GM06990 (cell line): ENCODE measurements around the gene ADAMTSL2.

Source experiments
- DNase-seq: peaks from one replicate; pipeline ENCODE4 v3.0.0-alpha.2; 2011; ENCODE audit not compliant: insufficient read length; ENCODE audit errors: extremely low read depth
- H3K27me3 ChIP-seq: replicated peaks from 2 replicates; pipeline ENCODE4 v1.6.0; 2011; ENCODE audit warnings: low read length; ENCODE audit not compliant: control insufficient read depth, insufficient read depth
- H3K36me3 ChIP-seq: 2 replicates; pipeline ENCODE4 v1.5.1; 2011; ENCODE audit warnings: low read length; ENCODE audit not compliant: control insufficient read depth, insufficient read depth
- H3K4me3 ChIP-seq: replicated peaks from 2 replicates; pipeline ENCODE4 v1.5.1; 2011; ENCODE audit warnings: low read depth, mild to moderate bottlenecking, control low read depth, low read length
- CTCF ChIP-seq: IDR thresholded peaks from 2 replicates; pipeline ENCODE4 v1.5.1; 2011; ENCODE audit warnings: low read length, control low read depth, mild to moderate bottlenecking, inconsistent platforms; ENCODE audit not compliant: insufficient read depth, poor library complexity, severe bottlenecking

Gene ADAMTSL2

DNA sequence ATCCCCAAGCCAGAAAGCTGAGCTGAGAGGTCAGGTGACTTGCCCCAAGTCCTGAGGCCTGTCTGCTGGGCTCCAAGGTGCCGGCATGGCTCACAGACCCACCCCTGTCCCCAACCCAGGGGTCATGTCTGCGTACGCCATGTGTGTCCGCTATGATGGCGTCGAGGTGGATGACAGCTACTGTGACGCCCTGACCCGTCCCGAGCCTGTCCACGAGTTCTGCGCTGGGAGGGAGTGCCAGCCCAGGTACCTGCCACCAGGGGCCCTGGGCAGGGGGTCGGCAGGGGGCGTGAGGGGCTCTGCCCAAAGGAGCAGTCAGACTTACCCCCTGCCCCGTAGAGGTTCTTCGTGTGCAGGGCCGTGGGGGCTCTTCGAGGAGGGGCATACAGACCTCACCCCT lies 32.3 kb downstream of the ADAMTSL2 start:
- no peak for TF ChIP-seq CTCF
- no peaks in the 10 kb centered on the region; the same call in 1 of the 2 replicates for H3K27me3 ChIP-seq
- no peak overlapping the region for H3K4me3 ChIP-seq
- no peaks in the 10 kb centered on the region for H3K36me3 ChIP-seq
- DNase-seq: no peak

GRCh38 chr9:133568186-133568585 lies 33.7 kb downstream of the ADAMTSL2 start:
- Histone ChIP-seq H3K4me3 (no peak overlapping the region), H3K27me3 (no peaks in the 10 kb centered on the region; the same call in 1 of the 2 replicates), H3K36me3 (no peaks in the 10 kb centered on the region)
- DNase-seq: no peak
- TF ChIP-seq CTCF: no peak

DNA sequence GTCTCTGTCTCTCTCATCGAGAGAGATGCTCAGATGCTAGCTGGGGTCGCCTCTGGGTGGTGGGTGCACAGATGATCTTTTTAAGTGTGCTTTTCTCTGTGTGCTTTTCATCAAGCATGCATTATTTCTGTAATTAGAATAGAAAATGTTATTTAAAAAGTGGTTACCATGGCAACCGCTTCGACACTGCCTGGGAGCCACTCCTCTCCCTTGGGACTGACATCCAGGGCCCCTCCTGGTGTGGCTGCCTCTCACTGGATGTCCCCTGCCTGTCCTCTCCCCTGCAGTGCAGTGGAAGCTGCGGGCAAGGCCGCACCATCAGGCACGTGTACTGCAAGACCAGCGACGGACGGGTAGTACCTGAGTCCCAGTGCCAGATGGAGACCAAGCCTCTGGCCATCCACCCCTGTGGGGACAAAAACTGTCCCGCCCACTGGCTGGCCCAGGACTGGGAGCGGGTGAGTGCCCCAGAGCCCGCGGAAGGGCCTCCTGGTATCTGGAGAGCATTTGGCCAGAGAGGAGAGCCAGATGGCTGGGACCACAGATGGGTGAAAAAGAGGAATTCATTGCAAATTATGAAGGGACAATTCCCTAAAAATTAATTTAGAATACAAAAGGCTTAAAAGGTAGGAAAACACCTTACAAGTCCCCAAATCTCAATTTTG lies 34.7 kb downstream of the ADAMTSL2 start:
- no peak for DNase-seq
- no peak overlapping the region for H3K4me3 ChIP-seq
- H3K27me3 ChIP-seq: no peaks in the 10 kb centered on the region; the same call in 1 of the 2 replicates
- no peak for TF ChIP-seq CTCF
- no peaks in the 10 kb centered on the region for H3K36me3 ChIP-seq

DNA sequence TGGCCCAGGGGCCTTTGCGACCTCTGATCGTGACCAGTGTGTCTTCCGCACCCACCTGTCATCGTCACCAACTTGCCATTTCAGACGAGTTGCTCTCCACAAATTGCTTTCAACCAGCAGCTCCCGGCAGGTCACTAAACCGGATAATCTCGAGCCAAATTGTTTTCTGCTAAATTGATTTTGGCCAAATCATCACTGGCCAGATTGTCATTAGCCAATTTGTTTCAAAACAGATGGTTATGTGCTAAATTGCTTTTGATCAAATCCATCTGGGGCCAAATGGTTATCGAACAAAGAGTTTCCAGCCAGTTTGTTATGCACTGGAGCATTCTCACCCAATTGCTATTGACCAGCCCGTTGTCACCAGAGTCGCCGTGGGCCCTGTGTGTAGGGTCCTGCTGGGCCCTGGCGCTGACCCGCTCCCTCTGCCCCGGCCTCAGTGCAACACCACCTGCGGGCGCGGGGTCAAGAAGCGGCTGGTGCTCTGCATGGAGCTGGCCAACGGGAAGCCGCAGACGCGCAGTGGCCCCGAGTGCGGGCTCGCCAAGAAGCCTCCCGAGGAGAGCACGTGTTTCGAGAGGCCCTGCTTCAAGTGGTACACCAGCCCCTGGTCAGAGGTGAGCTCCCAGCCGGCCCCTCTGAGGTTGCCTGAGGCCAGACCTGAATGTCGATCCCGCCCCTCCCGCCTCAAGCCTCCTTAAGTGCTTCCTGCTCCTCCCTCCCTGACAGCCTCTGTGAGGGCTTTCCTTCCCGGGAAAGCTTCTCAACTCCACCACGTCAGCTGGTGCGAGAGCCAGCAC lies 35.6 kb downstream of the ADAMTSL2 start:
- no peak for DNase-seq
- H3K27me3 ChIP-seq: no peaks in the 10 kb centered on the region; the same call in 1 of the 2 replicates
- TF ChIP-seq CTCF: no peak
- no peak overlapping the region for H3K4me3 ChIP-seq
- H3K36me3 ChIP-seq: no peaks in the 10 kb centered on the region

DNA sequence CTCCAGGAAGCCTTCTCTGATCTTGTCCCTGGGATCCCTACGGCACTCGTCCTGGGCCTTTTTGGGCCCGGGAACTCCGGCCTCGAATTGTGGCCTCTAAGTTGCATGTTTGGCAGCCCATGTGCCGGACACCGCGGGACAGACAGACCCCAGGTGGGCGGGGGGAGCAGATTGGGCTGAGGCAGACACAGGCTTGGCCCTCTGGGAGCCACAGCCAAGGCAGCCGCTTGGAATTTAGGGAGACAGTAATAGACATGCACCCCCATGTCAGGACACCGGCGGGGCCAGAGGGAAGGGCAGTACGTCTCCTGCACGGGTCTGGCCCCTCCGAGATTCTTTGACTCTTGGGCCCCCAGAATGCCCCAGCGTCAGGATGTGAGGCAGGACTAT lies 36.2 kb downstream of the ADAMTSL2 start:
- DNase-seq: no peak
- H3K27me3 ChIP-seq: no peaks in the 10 kb centered on the region; the same call in 1 of the 2 replicates
- H3K4me3 ChIP-seq: no peak overlapping the region

More for the DNA sequence above, 36.2 kb downstream of the ADAMTSL2 start:
- TF ChIP-seq CTCF: no peak
- H3K36me3 ChIP-seq: no peaks in the 10 kb centered on the region
